Left lobe of liver (tissue), 2 donors: ENCODE results near the gene FRY. TPM values are rescaled to one million over a fixed set of nuclear protein-coding genes. Genes with fewer than 3 reads are reported as not detected.
A peak's percentile ranks its signal among the peaks of the same experiment; 100 is the strongest.

ENCODE experiments used
- ATAC-seq: fragments of 200-7000 bp; cut with Tn5 transposase; one replicate; pipeline ENCODE4 v1.9.1; 2020; ENCODE audit warnings: mild to moderate bottlenecking, moderate library complexity
- DNase-seq: peaks from one replicate; pipeline ENCODE4 v3.0.0-alpha.2; 2020; ENCODE audit warnings: low spot score
- total RNA-seq: library from RNA; stranded (reverse); gene quantifications from one replicate; pipeline ENCODE4 v1.2.1, GENCODE V29; 2021
- donor health status: DM: no; HTN: no; CAD: no; lungs with moderate emphysema.
- donor health status: DM: no; HTN: yes; CAD: no.

FRY gene
- total RNA-seq, 1 donor from 2014 or later = 15.1 TPM

GRCh38 chr13:32075170-32075851, 43.7 kb downstream of the FRY start:
- ATAC-seq = peak; percentile 78

GRCh38 chr13:32079587-32079986, 48.0 kb downstream of the FRY start:
- DNase-seq (no peak), ATAC-seq (no peak)

More at GRCh38 chr13:32075170-32075851, 43.7 kb downstream of the FRY start:
- no peak for DNase-seq

- DNase-seq (no peak), ATAC-seq (peak; percentile 25)
These were observed 48.8 kb downstream of the FRY start for GRCh38 chr13:32080328-32080744.

DNA sequence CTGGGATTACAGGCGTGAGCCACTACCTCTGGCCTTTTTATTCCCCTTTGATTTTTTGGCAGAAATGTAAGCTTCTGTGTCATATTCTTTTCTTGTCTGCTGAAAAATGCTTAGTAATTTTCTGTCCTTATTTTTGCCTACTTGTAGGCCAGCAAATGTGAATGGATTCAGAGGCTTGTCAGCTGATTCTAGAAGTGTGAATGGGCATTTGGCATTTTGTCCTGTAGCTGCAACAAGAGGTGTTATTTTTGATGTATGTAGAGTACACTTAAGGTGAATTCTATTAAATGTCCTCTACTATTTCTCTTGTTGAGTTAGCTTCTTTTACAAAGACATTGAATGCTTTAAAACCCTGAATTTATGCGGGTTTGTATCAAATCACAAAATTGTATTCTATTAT, 50.0 kb downstream of the FRY start:
- no peak for ATAC-seq
- DNase-seq = no peak

DNA sequence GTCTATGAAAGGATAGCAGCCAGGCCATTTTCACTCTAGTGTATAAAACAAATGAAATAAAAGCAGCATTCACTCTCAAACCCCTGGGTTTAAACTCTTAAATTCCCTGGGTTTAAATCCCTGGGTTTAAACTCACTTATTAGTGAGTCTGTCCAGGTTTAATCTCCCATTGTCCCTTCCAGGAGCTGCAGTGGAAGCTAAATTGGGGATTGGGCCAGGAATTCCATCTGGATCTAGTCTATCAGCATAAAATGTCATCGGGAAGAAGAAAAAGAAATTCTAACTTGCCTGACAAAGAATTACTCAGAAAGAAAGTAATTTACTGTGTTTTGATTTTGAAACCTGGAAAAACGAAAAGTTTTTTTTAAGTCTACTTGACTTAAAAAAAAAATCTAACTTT, 54.8 kb downstream of the FRY start:
- DNase-seq = no peak
- ATAC-seq = no peak

GRCh38 chr13:32086791-32087441, 55.3 kb downstream of the FRY start:
- ATAC-seq (peak; percentile 53), DNase-seq (no peak)

GRCh38 chr13:32087955-32088747, 56.6 kb downstream of the FRY start:
- ATAC-seq (peak; percentile 32), DNase-seq (no peak)

DNA sequence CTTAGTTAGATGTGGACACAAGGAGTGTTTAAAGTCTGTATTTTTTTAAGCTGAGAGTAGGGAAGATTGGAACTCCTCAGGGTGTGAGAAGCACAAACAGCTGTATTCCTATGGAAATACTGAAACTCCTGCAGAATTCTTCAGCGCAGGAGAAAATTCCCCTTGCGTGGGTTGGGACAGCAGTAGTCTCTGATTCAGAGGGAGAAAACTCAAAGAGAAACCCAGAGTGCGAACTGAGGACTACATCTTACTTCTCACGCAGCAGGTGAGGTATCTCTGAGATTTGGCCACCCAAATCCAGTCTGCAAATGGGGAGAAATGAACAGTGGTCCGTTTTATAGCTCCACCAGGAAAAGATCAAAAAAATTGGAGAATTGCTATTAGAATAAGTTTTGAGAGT, 60.9 kb downstream of the FRY start:
- ATAC-seq (no peak), DNase-seq (no peak)

- no peak for ATAC-seq
- DNase-seq = no peak
These were observed 61.4 kb downstream of the FRY start for GRCh38 chr13:32093006-32093405.

DNA sequence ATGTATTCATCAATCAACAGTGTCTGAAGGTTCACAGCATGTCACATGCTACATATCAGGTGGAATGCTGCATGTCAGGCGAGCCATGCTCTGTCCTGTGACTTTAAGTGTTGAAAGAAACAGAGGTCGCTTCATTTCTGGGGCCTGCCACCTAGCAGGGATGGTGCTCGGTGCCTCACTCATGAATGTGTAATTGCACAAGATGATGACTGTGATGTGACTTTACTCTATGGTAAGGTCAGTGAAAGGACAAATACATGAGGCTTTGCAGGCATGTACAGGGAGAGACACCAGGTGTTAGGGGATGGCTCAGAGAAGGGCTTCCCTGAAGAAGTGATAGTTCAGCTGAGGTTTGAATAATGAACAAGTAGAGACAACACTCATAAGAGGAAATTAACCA, 66.7 kb downstream of the FRY start:
- DNase-seq = no peak
- ATAC-seq = no peak

DNA sequence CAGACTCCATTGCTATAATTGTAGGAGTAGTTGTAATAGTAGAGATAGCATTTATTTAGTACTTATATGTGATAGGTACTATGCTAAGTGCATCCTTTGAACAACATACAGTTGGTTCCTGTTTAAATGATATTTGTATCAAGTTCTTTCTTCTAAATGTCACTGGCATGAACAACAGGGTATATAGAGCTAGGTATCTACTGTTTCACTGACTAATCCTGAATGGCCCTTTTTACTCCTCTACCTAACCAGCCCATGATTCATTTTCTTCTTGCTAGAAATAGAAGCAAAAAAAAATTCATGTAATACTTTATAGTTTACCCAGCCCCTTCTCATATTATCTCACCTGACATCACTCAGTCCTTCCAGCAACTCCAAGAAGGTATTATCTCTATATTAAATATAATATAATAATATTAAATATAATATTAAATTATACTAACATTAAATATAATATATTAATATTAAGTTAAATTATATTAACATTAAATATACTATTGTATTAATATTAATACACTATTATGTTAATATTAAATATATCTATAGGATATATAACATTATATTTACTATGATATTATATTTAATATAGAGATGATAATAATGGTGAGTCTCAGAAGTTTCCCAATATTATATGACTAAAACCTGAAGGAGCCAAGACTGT, 74.2 kb downstream of the FRY start:
- ATAC-seq (no peak), DNase-seq (no peak)

- ATAC-seq (no peak), DNase-seq (no peak)
These were observed 75.9 kb downstream of the FRY start for GRCh38 chr13:32107474-32107873.

- no peak for ATAC-seq
These were observed 76.4 kb downstream of the FRY start for GRCh38 chr13:32107973-32108372.

GRCh38 chr13:32113532-32113931, 82.0 kb downstream of the FRY start:
- DNase-seq = no peak
- ATAC-seq = no peak

More at GRCh38 chr13:32107973-32108372, 76.4 kb downstream of the FRY start:
- DNase-seq = no peak

GRCh38 chr13:32114284-32114950, 82.8 kb downstream of the FRY start:
- ATAC-seq = no peak
- DNase-seq = no peak

GRCh38 chr13:32115066-32115465, 83.5 kb downstream of the FRY start:
- ATAC-seq (no peak), DNase-seq (no peak)

- DNase-seq = no peak
- ATAC-seq = no peak
These were observed 84.6 kb downstream of the FRY start for GRCh38 chr13:32116210-32116609.

DNA sequence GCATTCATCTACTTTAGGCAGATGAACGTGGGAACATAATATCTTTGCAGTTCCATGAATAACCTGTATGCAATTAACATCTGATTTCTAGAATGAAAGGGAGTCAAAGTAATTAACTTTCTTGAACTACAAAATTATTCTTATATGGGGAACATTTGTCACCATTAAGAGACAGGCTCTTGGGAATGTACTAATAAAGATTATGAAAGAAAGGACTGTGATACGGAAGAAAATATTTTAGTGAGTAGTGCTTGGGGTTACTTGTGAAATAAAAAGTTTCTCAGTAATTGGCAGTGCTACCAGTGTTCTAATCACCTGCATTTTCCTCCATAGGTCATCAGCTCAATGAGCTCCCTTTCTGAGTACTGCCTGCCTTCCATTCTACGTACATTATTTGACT, 85.4 kb downstream of the FRY start:
- DNase-seq = no peak
- ATAC-seq = no peak

GRCh38 chr13:32117701-32118100, 86.1 kb downstream of the FRY start:
- ATAC-seq (no peak), DNase-seq (no peak)

DNA sequence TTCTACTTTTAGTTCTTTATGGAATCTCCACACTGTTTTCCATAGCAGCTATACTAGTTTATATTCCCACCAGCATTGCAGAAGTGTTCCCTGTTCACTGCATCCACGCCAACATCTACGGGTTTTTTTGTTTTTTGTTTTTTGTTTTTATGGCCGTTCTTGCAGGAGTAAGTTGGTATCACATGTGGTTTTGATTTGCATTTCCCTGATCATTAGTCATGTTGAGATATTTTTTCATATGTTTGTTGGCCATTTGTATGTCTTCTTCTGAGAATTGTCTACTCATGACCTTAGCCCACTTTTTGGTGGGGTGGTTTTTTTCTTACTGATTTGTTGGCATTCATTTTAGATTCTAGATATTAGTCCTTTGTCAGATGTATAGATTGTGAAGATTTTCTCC, 89.7 kb downstream of the FRY start:
- ATAC-seq (no peak), DNase-seq (no peak)

GRCh38 chr13:32124743-32125142, 93.2 kb downstream of the FRY start:
- DNase-seq (no peak), ATAC-seq (no peak)
